Subcutaneous preadipocyte (primary cell): Measurements from ENCODE around the gene SLC47A1. TPM values are rescaled to one million over a fixed set of nuclear protein-coding genes. Genes with fewer than 3 reads are reported as not detected.

ENCODE experiments used
- small RNA-seq: library from RNA; depleted of rRNA; stranded (forward); fragments of <200 nt; gene quantifications from one replicate; pipeline ENCODE3, GENCODE V24; 2012
- total RNA-seq: library from RNA; depleted of rRNA; stranded (reverse); fragments of >200 nt; gene quantifications from 2 replicates; pipeline ENCODE4 v1.2.3, GENCODE V29; 2012

The SLC47A1 gene, protein sequence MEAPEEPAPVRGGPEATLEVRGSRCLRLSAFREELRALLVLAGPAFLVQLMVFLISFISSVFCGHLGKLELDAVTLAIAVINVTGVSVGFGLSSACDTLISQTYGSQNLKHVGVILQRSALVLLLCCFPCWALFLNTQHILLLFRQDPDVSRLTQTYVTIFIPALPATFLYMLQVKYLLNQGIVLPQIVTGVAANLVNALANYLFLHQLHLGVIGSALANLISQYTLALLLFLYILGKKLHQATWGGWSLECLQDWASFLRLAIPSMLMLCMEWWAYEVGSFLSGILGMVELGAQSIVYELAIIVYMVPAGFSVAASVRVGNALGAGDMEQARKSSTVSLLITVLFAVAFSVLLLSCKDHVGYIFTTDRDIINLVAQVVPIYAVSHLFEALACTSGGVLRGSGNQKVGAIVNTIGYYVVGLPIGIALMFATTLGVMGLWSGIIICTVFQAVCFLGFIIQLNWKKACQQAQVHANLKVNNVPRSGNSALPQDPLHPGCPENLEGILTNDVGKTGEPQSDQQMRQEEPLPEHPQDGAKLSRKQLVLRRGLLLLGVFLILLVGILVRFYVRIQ
- total RNA-seq, result 2.2 and 5.1 TPM in 2 replicates

DNA sequence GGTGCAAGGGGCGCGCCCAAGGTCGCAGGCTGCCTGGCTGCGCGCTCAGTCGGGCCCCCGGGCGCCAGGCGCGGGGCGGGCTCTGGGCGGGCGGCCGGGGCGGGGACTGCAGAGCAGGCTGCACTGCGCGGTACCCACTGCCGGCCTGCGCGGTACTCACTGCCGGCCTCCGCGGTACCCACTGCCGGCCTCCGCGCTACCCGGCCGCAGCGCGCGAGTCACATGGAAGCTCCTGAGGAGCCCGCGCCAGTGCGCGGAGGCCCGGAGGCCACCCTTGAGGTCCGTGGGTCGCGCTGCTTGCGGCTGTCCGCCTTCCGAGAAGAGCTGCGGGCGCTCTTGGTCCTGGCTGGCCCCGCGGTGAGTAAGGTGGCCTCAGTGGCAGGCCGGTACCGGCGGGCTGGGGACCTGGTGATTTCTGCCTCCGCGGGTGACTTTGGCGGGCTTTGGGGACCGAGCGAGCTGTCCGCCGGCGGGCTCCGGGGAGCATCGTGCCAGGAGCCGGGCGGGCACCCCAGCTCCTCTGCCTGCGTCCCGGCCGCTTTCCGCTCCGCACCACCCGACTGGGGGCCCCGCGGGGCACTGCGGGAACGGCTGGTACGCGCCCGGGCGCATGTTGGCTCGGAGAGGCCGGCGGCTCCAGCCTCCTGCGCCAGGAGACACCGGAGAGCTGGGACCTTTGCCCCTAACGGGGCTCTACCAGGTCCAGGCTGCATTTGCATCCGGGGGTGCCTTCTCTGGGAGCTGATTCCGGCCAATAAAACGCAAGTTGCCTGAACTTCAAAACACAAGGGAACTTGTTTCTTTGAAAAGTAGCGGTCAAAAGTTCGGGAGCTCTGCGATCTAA is at the start of gene SLC47A1:
Gene SLC47A1, plus strand, starts transcription at position 137 of the 844 bp plus-strand sequence. Its CDS starts 86 bp downstream, at position 223.

Small RNAs within 50 kb of the gene (small RNA-seq; reads per million reads assigned to genes)
- gene AC025627.2 (not detected), gene NMTRQ-TTG12-1 (not detected)

Other genes starting within 250 kb of the SLC47A1 start
- gene B9D1, start 171.1 kb upstream of the SLC47A1 start, total RNA-seq, result 18.6 and 23.9 TPM in 2 replicates
- 14.9 and 17.6 TPM in 2 replicates for gene MAPK7, start 155.4 kb upstream of the SLC47A1 start, total RNA-seq
- gene MFAP4, start 146.7 kb upstream of the SLC47A1 start, total RNA-seq, result 1.2 and 3.7 TPM in 2 replicates
- gene RNF112, start 122.6 kb upstream of the SLC47A1 start, total RNA-seq, result 1.5 and 1.8 TPM in 2 replicates
- gene ALDH3A2, start 114.9 kb downstream of the SLC47A1 start, total RNA-seq, result 54.4 and 70.4 TPM in 2 replicates
- not detected in 2 replicates for gene SLC47A2, start 182.7 kb downstream of the SLC47A1 start, total RNA-seq
- gene ALDH3A1, start 214.4 kb downstream of the SLC47A1 start, total RNA-seq, result 0.20 TPM in 1 of 2 replicates, not detected in the other